ENCODE measurements around the gene SYNE4. TPM values are rescaled to one million over a fixed set of nuclear protein-coding genes. Genes with fewer than 3 reads are reported as not detected.

The SYNE4 gene
- total and polyA plus RNA-seq, 2 donors from 2014 or later = 7.0 to 15.7 TPM

DNA sequence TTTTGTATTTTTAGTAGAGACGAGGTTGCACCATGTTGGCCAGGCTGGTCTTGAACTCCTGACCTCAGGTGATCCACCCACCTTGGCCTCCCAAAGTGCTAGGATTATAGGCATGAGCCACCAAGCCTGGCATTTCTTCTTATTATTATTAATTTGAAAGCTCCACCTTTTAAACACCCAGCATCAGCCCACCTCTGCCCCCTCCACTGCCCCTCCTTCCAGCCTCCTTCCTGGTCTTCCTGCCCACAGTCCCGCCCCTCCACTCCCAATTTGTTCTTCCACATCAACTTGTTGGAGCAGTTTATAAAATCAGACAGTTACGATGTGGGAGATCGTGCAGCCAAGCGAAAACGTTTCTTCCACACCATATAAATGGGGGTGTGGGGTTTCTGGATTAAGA lies 31.9 kb upstream of the SYNE4 start:
- H3K27ac ChIP-seq (ENCODE audit: low read depth in 2 of 2, low read length in 2 of 2) = no peak overlapping the region
- no peaks in the 10 kb centered on the region for H3K36me3 ChIP-seq (ENCODE audit: control insufficient read depth in 2 of 3, insufficient read depth in 3 of 3, low read length in 3 of 3)
- H3K4me1 ChIP-seq (ENCODE audit: control insufficient read depth in 2 of 3, insufficient read depth in 2 of 3, low read depth in 1 of 3, low read length in 3 of 3) = peaks cover 0 to 3% (median 0%) of the 10 kb centered on the region in 3 donors
- no peaks in the 10 kb centered on the region for H3K27me3 ChIP-seq (ENCODE audit: control insufficient read depth, insufficient read depth, low read length)
- no peaks in the 10 kb centered on the region for H3K9me3 ChIP-seq (ENCODE audit: control insufficient read depth in 2 of 3, insufficient read depth in 1 of 3, low read length in 3 of 3)
- no peak for FAIRE-seq
- peak in 2 of 5 donors; percentile 17 to 19 for DNase-seq
- H3K9ac ChIP-seq (ENCODE audit: low read length in 3 of 3) = no peak overlapping the region
- TF ChIP-seq, protein P1, sequence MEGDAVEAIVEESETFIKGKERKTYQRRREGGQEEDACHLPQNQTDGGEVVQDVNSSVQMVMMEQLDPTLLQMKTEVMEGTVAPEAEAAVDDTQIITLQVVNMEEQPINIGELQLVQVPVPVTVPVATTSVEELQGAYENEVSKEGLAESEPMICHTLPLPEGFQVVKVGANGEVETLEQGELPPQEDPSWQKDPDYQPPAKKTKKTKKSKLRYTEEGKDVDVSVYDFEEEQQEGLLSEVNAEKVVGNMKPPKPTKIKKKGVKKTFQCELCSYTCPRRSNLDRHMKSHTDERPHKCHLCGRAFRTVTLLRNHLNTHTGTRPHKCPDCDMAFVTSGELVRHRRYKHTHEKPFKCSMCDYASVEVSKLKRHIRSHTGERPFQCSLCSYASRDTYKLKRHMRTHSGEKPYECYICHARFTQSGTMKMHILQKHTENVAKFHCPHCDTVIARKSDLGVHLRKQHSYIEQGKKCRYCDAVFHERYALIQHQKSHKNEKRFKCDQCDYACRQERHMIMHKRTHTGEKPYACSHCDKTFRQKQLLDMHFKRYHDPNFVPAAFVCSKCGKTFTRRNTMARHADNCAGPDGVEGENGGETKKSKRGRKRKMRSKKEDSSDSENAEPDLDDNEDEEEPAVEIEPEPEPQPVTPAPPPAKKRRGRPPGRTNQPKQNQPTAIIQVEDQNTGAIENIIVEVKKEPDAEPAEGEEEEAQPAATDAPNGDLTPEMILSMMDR (IDR thresholded peaks at IDR 0.05; ENCODE audit: borderline replicate concordance, extremely low read depth, insufficient read depth) = no peak
- intact Hi-C loops (cut with DNase I) = no loop called here
- H3K4me3 ChIP-seq (ENCODE audit: low read length in 3 of 3) = no peak overlapping the region

DNA sequence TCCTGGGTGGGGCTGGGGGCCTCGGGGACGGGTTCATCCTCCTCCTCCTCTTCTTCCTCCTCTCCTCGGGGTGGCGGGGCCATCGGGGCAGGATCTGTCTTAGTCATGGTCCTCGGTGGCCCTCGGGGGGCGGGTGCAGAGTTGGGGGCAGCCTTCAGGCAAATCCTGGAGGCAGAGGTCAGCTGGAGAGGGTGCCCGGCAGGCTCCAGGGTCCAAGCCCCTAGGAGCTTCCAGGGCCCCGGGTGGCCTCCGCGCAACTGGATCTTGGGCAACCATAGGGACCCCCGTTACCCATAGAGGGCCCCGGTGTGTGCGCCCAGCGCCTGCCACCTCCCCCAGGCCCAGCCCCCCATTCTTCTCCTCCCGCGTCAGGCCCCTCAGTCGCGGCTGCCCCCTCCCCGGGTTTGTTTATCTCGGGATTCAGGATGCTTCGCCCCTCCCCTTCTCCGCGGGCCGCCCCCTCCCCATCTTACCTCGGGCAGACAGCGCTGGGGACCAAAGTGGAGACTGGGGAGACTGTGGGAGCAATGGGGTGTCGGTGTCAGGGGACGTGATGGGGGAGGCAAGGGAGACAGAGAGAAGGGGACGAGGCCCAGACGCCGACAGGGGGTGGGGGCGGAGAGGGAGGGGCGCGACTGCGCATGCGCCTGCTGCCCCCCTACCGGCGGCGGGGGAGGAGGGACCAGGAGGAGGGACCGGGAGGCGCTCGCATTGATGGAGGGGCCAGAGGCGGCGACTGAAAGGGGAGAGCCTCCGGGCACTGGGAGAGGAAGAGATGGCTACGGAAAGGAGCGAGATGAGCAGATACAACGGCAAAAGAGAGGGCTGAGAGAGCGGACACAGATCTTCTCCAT lies 23.9 kb upstream of the SYNE4 start, which contains the start of gene CLIP3:
Gene CLIP3, minus strand, starts transcription at position 623 of the 854 bp plus-strand sequence. Its CDS starts 516 bp downstream, at position 107.
- Histone ChIP-seq H3K27me3 (ENCODE audit: control insufficient read depth, insufficient read depth, low read length) (no peaks in the 10 kb centered on the region), H3K9ac (ENCODE audit: low read length in 3 of 3) (peak within 1 kb of the TSS in 2 of 3 donors; percentile 40 to 65), H3K27ac (ENCODE audit: low read depth in 2 of 2, low read length in 2 of 2) (peak within 1 kb of the TSS in 1 of 2 donors; percentile 51), H3K4me3 (ENCODE audit: low read length in 3 of 3) (peak within 1 kb of the TSS; percentile 54 to 68 (median 59)), H3K36me3 (ENCODE audit: control insufficient read depth in 2 of 3, insufficient read depth in 3 of 3, low read length in 3 of 3) (no peaks in the 10 kb centered on the region), H3K4me1 (ENCODE audit: control insufficient read depth in 2 of 3, insufficient read depth in 2 of 3, low read depth in 1 of 3, low read length in 3 of 3) (peaks cover 0 to 2% (median 0%) of the 10 kb centered on the region in 3 donors), H3K9me3 (ENCODE audit: control insufficient read depth in 2 of 3, insufficient read depth in 1 of 3, low read length in 3 of 3) (no peaks in the 10 kb centered on the region)
- TF ChIP-seq, protein P1 (IDR thresholded peaks at IDR 0.05; ENCODE audit: borderline replicate concordance, extremely low read depth, insufficient read depth) = no peak
- intact Hi-C loops (cut with DNase I) = no loop called here
- FAIRE-seq = no peak
- DNase-seq = peak; percentile 79 to 91 (median 88)

GRCh38 chr19:36031308-36031707 lies 22.7 kb upstream of the SYNE4 start:
- FAIRE-seq (no peak), DNase-seq (no peak)
- Histone ChIP-seq H3K9me3 (ENCODE audit: control insufficient read depth in 2 of 3, insufficient read depth in 1 of 3, low read length in 3 of 3) (no peaks in the 10 kb centered on the region), H3K36me3 (ENCODE audit: control insufficient read depth in 2 of 3, insufficient read depth in 3 of 3, low read length in 3 of 3) (no peaks in the 10 kb centered on the region), H3K9ac (ENCODE audit: low read length in 3 of 3) (no peak overlapping the region), H3K27me3 (ENCODE audit: control insufficient read depth, insufficient read depth, low read length) (no peaks in the 10 kb centered on the region), H3K4me1 (ENCODE audit: control insufficient read depth in 2 of 3, insufficient read depth in 2 of 3, low read depth in 1 of 3, low read length in 3 of 3) (peaks cover 0 to 2% (median 0%) of the 10 kb centered on the region in 3 donors), H3K27ac (ENCODE audit: low read depth in 2 of 2, low read length in 2 of 2) (no peak overlapping the region), H3K4me3 (ENCODE audit: low read length in 3 of 3) (peak overlapping the region in 1 of 3 donors; percentile 18)
- TF ChIP-seq, protein P1 (IDR thresholded peaks at IDR 0.05; ENCODE audit: borderline replicate concordance, extremely low read depth, insufficient read depth) = no peak
- intact Hi-C loops (cut with DNase I) = no loop called here
